Measurements from ENCODE around the gene TAAR6.
"Not testable (repeated sequence)": the region's sequence is repeated elsewhere in the genome, so short reads cannot be mapped to it uniquely, and the experiment has no call there.

TAAR6 gene

GRCh38 chr6:132590362-132590761 lies 20.2 kb downstream of the TAAR6 start:
- no peak for DNase-seq (ENCODE audit: low spot score)

- DNase-seq (ENCODE audit: low spot score): no peak
Measured at GRCh38 chr6:132592855-132593254, 22.7 kb downstream of the TAAR6 start.

GRCh38 chr6:132596201-132596600 lies 26.1 kb downstream of the TAAR6 start:
- DNase-seq (ENCODE audit: low spot score): no peak

- no peak for DNase-seq (ENCODE audit: low spot score)
Measured at GRCh38 chr6:132598473-132598872, 28.4 kb downstream of the TAAR6 start.

- not testable (repeated sequence) for DNase-seq (ENCODE audit: low spot score)
Measured at GRCh38 chr6:132600900-132601299, 30.8 kb downstream of the TAAR6 start.

- DNase-seq (ENCODE audit: low spot score): no peak
Measured at GRCh38 chr6:132604635-132605152, 34.6 kb downstream of the TAAR6 start.

GRCh38 chr6:132607544-132608233 lies 37.6 kb downstream of the TAAR6 start:
- DNase-seq (ENCODE audit: low spot score): no peak

- no peak for DNase-seq (ENCODE audit: low spot score)
Measured at GRCh38 chr6:132611616-132612015, 41.5 kb downstream of the TAAR6 start.

GRCh38 chr6:132612449-132613108 lies 42.5 kb downstream of the TAAR6 start:
- DNase-seq (ENCODE audit: low spot score): no peak

- DNase-seq (ENCODE audit: low spot score): no peak
Measured at GRCh38 chr6:132614554-132614953, 44.4 kb downstream of the TAAR6 start.

GRCh38 chr6:132616677-132617076 lies 46.6 kb downstream of the TAAR6 start:
- no peak for DNase-seq (ENCODE audit: low spot score)
